Measurements from ENCODE around the gene IL20RB. TPM values are rescaled to one million over a fixed set of nuclear protein-coding genes. Genes with fewer than 3 reads are reported as not detected.

The IL20RB gene
- polyA plus RNA-seq, 3 donors, result 0.16 to 1.2 TPM; not detected in 1

- intact Hi-C loops (cut with micrococcal nuclease), result no loop called here
Measured at GRCh38 chr3:136939489-136939888, 18.3 kb upstream of the IL20RB start.

GRCh38 chr3:136942803-136943202, 15.0 kb upstream of the IL20RB start:
- intact Hi-C loops (cut with micrococcal nuclease), result no loop called here
- H3K4me3 Mint-ChIP-seq, result no peak overlapping the region
- H3K27me3 Mint-ChIP-seq (ENCODE audit: low read depth in 3 of 3), result no peaks in the 10 kb centered on the region
- WGBS (ENCODE audit: insufficient coverage), result no CpG with 5 or more reads among the region's 1 CpG
- H3K9ac ChIP-seq (ENCODE audit: insufficient read depth, low read length, poor library complexity, severe bottlenecking), result no peak overlapping the region
- peaks cover 21 to 22% of the 10 kb centered on the region in 2 donors for H3K36me3 Mint-ChIP-seq
- no peak overlapping the region for H3K4me3 ChIP-seq (replicated peaks in 1 of 3; ENCODE audit: low read depth in 2 of 3, low read length in 3 of 3)
- H3K27me3 ChIP-seq (ENCODE audit: control insufficient read depth in 2 of 2, insufficient read depth in 2 of 2, low read length in 2 of 2), result no peaks in the 10 kb centered on the region
- no peaks in the 10 kb centered on the region for H3K9me3 ChIP-seq (replicated peaks in 1 of 2; ENCODE audit: control insufficient read depth in 1 of 2, insufficient read depth in 1 of 2, low read length in 2 of 2)
- H2AFZ ChIP-seq (ENCODE audit: insufficient read depth, low read depth, low read length, poor library complexity, severe bottlenecking), result no peak overlapping the region
- H3K79me2 ChIP-seq (ENCODE audit: insufficient read depth, low read length), result peaks cover 59% of the 10 kb centered on the region
- H4K20me1 ChIP-seq (ENCODE audit: insufficient read depth, low read length), result peaks cover 69% of the 10 kb centered on the region
- peak overlapping the region in 3 of 7 donors; percentile 3 to 52 (median 18) for H3K27ac Mint-ChIP-seq
- peaks cover 9 to 19% of the 10 kb centered on the region in 2 donors for H3K36me3 ChIP-seq (replicated peaks in 1 of 2; ENCODE audit: control insufficient read depth in 1 of 2, insufficient read depth in 2 of 2, low read length in 2 of 2)
- peaks cover 18 to 33% of the 10 kb centered on the region in 2 donors for H3K4me1 ChIP-seq (ENCODE audit: control insufficient read depth in 1 of 2, insufficient read depth in 2 of 2, low read length in 2 of 2)
- H3K9me3 Mint-ChIP-seq, result no peaks in the 10 kb centered on the region
- TF ChIP-seq, protein P1, sequence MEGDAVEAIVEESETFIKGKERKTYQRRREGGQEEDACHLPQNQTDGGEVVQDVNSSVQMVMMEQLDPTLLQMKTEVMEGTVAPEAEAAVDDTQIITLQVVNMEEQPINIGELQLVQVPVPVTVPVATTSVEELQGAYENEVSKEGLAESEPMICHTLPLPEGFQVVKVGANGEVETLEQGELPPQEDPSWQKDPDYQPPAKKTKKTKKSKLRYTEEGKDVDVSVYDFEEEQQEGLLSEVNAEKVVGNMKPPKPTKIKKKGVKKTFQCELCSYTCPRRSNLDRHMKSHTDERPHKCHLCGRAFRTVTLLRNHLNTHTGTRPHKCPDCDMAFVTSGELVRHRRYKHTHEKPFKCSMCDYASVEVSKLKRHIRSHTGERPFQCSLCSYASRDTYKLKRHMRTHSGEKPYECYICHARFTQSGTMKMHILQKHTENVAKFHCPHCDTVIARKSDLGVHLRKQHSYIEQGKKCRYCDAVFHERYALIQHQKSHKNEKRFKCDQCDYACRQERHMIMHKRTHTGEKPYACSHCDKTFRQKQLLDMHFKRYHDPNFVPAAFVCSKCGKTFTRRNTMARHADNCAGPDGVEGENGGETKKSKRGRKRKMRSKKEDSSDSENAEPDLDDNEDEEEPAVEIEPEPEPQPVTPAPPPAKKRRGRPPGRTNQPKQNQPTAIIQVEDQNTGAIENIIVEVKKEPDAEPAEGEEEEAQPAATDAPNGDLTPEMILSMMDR (IDR thresholded peaks at IDR 0.05), result no peak
- peaks cover 35% of the 10 kb centered on the region for H3K4me1 Mint-ChIP-seq
- no peak for DNase-seq
- H3K27ac ChIP-seq (ENCODE audit: low read depth in 1 of 2, low read length in 2 of 2), result peak overlapping the region in 1 of 2 donors; percentile 17
- no peak overlapping the region for H3K4me2 ChIP-seq (replicated peaks; ENCODE audit: extremely low read depth, low read length, poor library complexity, severe bottlenecking)

More at GRCh38 chr3:136939489-136939888, 18.3 kb upstream of the IL20RB start:
- H3K9me3 Mint-ChIP-seq, result no peaks in the 10 kb centered on the region
- Histone ChIP-seq H3K27me3 (ENCODE audit: control insufficient read depth in 2 of 2, insufficient read depth in 2 of 2, low read length in 2 of 2) (no peaks in the 10 kb centered on the region), H4K20me1 (ENCODE audit: insufficient read depth, low read length) (peaks cover 79% of the 10 kb centered on the region), H3K4me1 (ENCODE audit: control insufficient read depth in 1 of 2, insufficient read depth in 2 of 2, low read length in 2 of 2) (peaks cover 21 to 36% of the 10 kb centered on the region in 2 donors), H2AFZ (ENCODE audit: insufficient read depth, low read depth, low read length, poor library complexity, severe bottlenecking) (no peak overlapping the region), H3K79me2 (ENCODE audit: insufficient read depth, low read length) (peaks cover 88% of the 10 kb centered on the region), H3K4me2 (replicated peaks; ENCODE audit: extremely low read depth, low read length, poor library complexity, severe bottlenecking) (no peak overlapping the region), H3K9ac (ENCODE audit: insufficient read depth, low read length, poor library complexity, severe bottlenecking) (no peak overlapping the region), H3K4me3 (replicated peaks in 1 of 3; ENCODE audit: low read depth in 2 of 3, low read length in 3 of 3) (no peak overlapping the region), H3K9me3 (replicated peaks in 1 of 2; ENCODE audit: control insufficient read depth in 1 of 2, insufficient read depth in 1 of 2, low read length in 2 of 2) (no peaks in the 10 kb centered on the region), H3K27ac (ENCODE audit: low read depth in 1 of 2, low read length in 2 of 2) (peak overlapping the region in 1 of 2 donors; percentile 38), H3K36me3 (replicated peaks in 1 of 2; ENCODE audit: control insufficient read depth in 1 of 2, insufficient read depth in 2 of 2, low read length in 2 of 2) (peaks cover 0 to 13% of the 10 kb centered on the region in 2 donors)
- peaks cover 38% of the 10 kb centered on the region for H3K4me1 Mint-ChIP-seq
- DNase-seq, result no peak
- TF ChIP-seq, protein P1 (IDR thresholded peaks at IDR 0.05), result no peak
- H3K4me3 Mint-ChIP-seq, result no peak overlapping the region
- peaks cover 14% of the 10 kb centered on the region in 2 donors for H3K36me3 Mint-ChIP-seq
- H3K27ac Mint-ChIP-seq, result peak overlapping the region in 4 of 7 donors; percentile 3 to 67 (median 36)
- WGBS (ENCODE audit: insufficient coverage), result 60% methylated on average over 1 of the region's 1 CpG
- no peaks in the 10 kb centered on the region for H3K27me3 Mint-ChIP-seq (ENCODE audit: low read depth in 3 of 3)
